ENCODE measurements around the gene SLC22A4.

SLC22A4 gene

DNA sequence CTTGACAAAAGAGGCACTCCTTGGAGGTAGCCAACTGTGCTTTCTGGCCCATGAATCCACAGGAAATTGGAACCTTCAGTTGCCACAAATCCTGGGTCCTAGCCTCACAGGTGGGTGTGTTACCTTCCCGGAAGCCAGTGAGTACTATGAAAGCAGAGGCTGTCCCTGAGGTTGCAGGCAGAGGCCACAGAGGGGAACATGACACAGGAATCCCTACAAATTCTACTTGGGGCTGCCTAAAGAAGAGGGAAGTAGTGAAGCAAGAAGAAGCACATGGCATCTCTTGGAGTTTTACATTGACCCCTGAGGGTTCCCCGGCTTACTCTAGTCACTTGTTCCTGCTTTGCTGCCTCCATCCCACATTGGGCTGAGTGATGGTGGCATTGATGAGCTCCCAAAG, 77.9 kb downstream of the SLC22A4 start:
- Mint-ChIP-seq H3K27ac (no peak overlapping the region), H3K4me3 (no peak overlapping the region), H3K36me3 (no peaks in the 10 kb centered on the region), H3K4me1 (peaks cover 15% of the 10 kb centered on the region), H3K9me3 (no peaks in the 10 kb centered on the region), H3K27me3 (no peaks in the 10 kb centered on the region)
- no peak for DNase-seq (ENCODE audit: low spot score in 2 of 2)
- no peak for ATAC-seq (ENCODE audit: low read depth)

GRCh38 chr5:132372542-132372941, 78.3 kb downstream of the SLC22A4 start:
- Mint-ChIP-seq H3K9me3 (no peaks in the 10 kb centered on the region), H3K27me3 (no peaks in the 10 kb centered on the region), H3K36me3 (no peaks in the 10 kb centered on the region), H3K4me3 (no peak overlapping the region), H3K4me1 (peaks cover 15% of the 10 kb centered on the region), H3K27ac (no peak overlapping the region)
- no peak for ATAC-seq (ENCODE audit: low read depth)
- DNase-seq (ENCODE audit: low spot score in 2 of 2), result no peak

- Mint-ChIP-seq H3K27me3 (no peaks in the 10 kb centered on the region), H3K4me1 (peaks cover 6% of the 10 kb centered on the region), H3K36me3 (peaks cover 4% of the 10 kb centered on the region), H3K9me3 (no peaks in the 10 kb centered on the region), H3K4me3 (no peak overlapping the region), H3K27ac (no peak overlapping the region)
- ATAC-seq (ENCODE audit: low read depth), result no peak
- DNase-seq (ENCODE audit: low spot score in 2 of 2), result no peak
Measured at GRCh38 chr5:132375957-132376356, 81.8 kb downstream of the SLC22A4 start.

DNA sequence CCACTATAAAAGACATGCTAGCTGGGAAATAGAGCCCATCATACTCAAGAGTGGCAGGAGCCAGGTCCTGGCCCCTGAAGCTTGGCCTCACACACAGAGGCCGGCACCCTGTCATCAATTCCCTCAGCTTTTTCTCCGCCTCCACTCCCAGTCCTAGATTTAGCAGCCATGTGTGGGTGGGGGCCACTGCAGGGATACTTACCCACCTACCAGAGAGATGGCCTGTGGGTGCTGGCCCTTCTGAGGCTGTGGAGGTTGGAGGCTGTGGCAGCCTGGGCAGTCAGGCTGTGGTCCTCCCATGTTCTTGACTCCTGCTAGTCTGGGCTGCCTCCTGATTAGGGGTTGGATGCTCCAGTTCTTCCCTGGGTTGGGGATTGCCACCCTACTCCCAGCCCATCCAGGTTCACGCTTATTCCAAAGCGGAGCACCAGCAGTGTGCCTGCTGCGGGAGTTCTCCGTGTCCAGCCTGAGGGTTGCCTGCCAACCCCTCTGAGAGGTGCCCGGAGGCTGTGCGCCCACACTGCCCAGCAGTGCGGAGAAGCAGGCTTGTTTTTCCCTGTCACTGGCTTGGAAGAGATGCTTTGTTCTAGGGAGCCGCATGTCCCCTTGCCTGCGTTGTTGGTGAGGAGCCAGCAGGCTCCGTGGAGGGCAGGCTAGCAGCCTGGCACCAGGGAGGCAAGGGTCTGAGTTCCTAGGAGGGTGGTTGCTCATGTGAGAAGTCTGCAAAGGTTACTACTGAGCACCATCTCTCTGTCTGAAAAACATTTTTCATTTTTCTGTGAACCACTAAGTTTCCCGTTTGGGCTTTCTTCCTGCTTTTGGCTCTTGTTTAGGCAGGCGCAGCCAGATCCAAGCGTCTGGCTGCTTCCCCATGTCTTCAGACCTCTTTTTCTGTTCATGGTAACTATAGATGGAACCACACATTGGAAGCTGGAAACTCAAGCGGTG, 82.8 kb downstream of the SLC22A4 start:
- ATAC-seq (ENCODE audit: low read depth), result no peak
- Mint-ChIP-seq H3K4me1 (no peaks in the 10 kb centered on the region), H3K27me3 (no peaks in the 10 kb centered on the region), H3K9me3 (no peaks in the 10 kb centered on the region), H3K27ac (no peak overlapping the region), H3K36me3 (peaks cover 4% of the 10 kb centered on the region), H3K4me3 (no peak overlapping the region)
- no peak for DNase-seq (ENCODE audit: low spot score in 2 of 2)

- H3K27me3 Mint-ChIP-seq, result no peaks in the 10 kb centered on the region
- H3K36me3 Mint-ChIP-seq, result peaks cover 4% of the 10 kb centered on the region
- no peaks in the 10 kb centered on the region for H3K9me3 Mint-ChIP-seq
- no peak overlapping the region for H3K4me3 Mint-ChIP-seq
- ATAC-seq (ENCODE audit: low read depth) (no peak), DNase-seq (ENCODE audit: low spot score in 2 of 2) (no peak)
- no peak overlapping the region for H3K27ac Mint-ChIP-seq
- no peaks in the 10 kb centered on the region for H3K4me1 Mint-ChIP-seq
Measured at GRCh38 chr5:132377738-132378137, 83.5 kb downstream of the SLC22A4 start.

GRCh38 chr5:132378580-132378979, 84.4 kb downstream of the SLC22A4 start:
- H3K36me3 Mint-ChIP-seq, result peaks cover 4% of the 10 kb centered on the region

DNA sequence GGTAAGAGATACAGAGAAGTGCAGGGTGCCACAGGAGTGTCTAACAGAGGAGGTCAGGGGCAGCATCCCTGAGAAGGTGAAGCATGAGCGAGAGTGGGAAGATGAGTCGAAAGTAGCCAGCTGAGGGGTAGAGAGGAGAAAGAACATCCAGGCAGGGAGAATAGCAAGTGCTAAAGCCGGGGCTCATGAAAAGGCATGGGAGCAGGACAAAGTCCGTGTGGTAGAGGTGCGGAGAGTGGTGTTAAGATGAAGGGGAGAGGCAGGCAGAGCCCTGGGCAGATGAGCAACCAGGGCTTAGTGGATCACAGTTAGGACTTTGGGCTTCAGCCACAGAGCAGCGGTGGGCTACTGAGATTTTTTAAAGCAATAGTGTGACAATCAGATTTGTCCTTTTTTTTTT, 85.9 kb downstream of the SLC22A4 start:
- ATAC-seq (ENCODE audit: low read depth) (no peak), DNase-seq (ENCODE audit: low spot score in 2 of 2) (no peak)
- no peaks in the 10 kb centered on the region for H3K4me1 Mint-ChIP-seq
- H3K9me3 Mint-ChIP-seq, result no peaks in the 10 kb centered on the region
- H3K4me3 Mint-ChIP-seq, result no peak overlapping the region
- H3K27me3 Mint-ChIP-seq, result no peaks in the 10 kb centered on the region
- H3K27ac Mint-ChIP-seq, result no peak overlapping the region
- peaks cover 4% of the 10 kb centered on the region for H3K36me3 Mint-ChIP-seq

More at GRCh38 chr5:132378580-132378979, 84.4 kb downstream of the SLC22A4 start:
- Mint-ChIP-seq H3K4me1 (no peaks in the 10 kb centered on the region), H3K9me3 (no peaks in the 10 kb centered on the region), H3K4me3 (no peak overlapping the region), H3K27me3 (no peaks in the 10 kb centered on the region), H3K27ac (no peak overlapping the region)
- DNase-seq (ENCODE audit: low spot score in 2 of 2) (no peak), ATAC-seq (ENCODE audit: low read depth) (no peak)

GRCh38 chr5:132380741-132381140, 86.5 kb downstream of the SLC22A4 start:
- Mint-ChIP-seq H3K4me1 (peaks cover 5% of the 10 kb centered on the region), H3K27ac (no peak overlapping the region), H3K9me3 (no peaks in the 10 kb centered on the region), H3K4me3 (no peak overlapping the region), H3K36me3 (peaks cover 4% of the 10 kb centered on the region), H3K27me3 (no peaks in the 10 kb centered on the region)
- no peak for ATAC-seq (ENCODE audit: low read depth)
- no peak for DNase-seq (ENCODE audit: low spot score in 2 of 2)

DNA sequence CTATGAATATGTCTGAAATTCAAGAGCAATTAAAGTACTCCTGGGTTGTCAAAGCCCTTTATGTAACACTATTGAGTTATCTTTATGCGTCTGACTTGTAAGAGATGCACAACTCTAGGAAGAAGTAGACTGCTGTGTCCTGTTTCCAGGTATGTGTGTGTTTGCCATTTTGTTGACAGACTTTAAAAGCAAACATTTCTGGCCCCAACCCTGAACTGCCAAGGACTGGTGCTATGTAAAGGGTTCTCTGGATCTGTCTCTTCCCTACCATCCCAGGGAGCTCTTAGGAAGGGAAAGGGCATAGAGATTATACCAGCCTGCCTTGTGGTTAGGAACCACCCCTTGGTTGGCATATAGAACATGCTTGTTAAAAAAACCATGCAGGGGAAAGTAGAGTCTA, 87.4 kb downstream of the SLC22A4 start:
- H3K9me3 Mint-ChIP-seq, result no peaks in the 10 kb centered on the region
- DNase-seq (ENCODE audit: low spot score in 2 of 2) (no peak), ATAC-seq (ENCODE audit: low read depth) (no peak)
- no peak overlapping the region for H3K4me3 Mint-ChIP-seq
- H3K27me3 Mint-ChIP-seq, result no peaks in the 10 kb centered on the region
- no peak overlapping the region for H3K27ac Mint-ChIP-seq
- peaks cover 9% of the 10 kb centered on the region for H3K4me1 Mint-ChIP-seq
- peaks cover 4% of the 10 kb centered on the region for H3K36me3 Mint-ChIP-seq

DNA sequence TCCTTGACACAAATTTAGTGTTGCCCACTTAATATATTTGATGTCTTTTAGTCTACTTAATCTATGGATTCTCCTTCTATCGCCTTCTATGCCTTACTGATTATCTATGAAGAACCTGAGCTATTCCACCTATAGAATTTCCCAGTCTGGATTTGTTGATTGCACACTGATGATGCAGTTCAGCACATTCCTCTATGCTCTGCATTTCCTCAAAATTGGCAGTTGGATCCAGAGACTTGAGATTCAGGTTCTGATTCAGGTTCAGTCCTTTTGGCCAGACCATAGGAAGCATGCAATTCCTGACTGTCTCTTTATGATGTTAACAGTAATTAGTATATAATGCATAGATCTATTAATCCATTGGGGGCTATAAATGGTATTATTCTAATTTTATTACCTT, 89.1 kb downstream of the SLC22A4 start:
- Mint-ChIP-seq H3K27me3 (no peaks in the 10 kb centered on the region), H3K4me1 (peaks cover 14% of the 10 kb centered on the region), H3K27ac (no peak overlapping the region), H3K36me3 (peaks cover 4% of the 10 kb centered on the region), H3K9me3 (no peaks in the 10 kb centered on the region), H3K4me3 (no peak overlapping the region)
- DNase-seq (ENCODE audit: low spot score in 2 of 2) (no peak), ATAC-seq (ENCODE audit: low read depth) (no peak)

DNA sequence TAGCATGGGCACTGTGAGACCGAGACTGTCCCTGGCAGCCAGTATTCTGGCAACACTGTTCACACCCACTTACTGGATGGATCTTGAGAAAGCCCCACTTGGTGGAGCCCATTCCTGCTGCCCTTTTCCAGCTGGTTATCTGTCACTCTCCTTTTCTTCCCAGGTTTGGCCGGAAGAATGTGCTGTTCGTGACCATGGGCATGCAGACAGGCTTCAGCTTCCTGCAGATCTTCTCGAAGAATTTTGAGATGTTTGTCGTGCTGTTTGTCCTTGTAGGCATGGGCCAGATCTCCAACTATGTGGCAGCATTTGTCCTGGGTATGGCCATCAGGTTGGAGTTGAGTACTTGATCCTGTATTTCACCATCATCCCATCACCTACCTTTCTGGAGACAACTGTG, 89.8 kb downstream of the SLC22A4 start:
- Mint-ChIP-seq H3K4me3 (no peak overlapping the region), H3K9me3 (no peaks in the 10 kb centered on the region), H3K27ac (no peak overlapping the region), H3K4me1 (peaks cover 14% of the 10 kb centered on the region), H3K27me3 (no peaks in the 10 kb centered on the region), H3K36me3 (peaks cover 4% of the 10 kb centered on the region)
- no peak for DNase-seq (ENCODE audit: low spot score in 2 of 2)
- ATAC-seq (ENCODE audit: low read depth), result no peak

DNA sequence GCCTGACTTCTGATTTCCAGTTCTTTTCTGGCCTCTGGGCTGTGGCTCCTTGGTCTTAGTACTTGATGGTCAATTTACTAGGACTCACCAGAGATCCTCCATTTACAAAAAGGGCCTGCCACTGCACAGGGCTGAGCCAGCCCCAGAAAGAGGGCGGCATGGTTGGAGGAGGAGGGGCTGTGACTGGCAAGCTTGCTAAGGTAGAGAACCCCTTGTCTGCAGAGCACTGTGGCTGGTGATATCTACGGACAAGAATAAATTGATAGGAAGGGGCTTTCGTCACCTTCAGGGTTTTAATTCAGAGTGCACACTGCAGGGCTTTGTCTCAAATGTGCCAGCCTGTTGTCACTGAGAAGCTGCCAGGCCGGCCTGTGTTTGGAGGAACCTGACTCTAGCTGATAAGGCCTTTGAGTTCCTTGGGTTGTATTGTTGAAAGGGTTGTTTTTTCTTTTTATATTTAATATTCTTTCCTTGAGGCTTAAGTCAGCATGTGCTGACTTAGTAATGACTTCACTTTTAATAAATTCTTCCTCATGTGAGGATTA, 90.4 kb downstream of the SLC22A4 start:
- Mint-ChIP-seq H3K4me3 (no peak overlapping the region), H3K36me3 (peaks cover 4% of the 10 kb centered on the region)
- no peak for ATAC-seq (ENCODE audit: low read depth)

DNA sequence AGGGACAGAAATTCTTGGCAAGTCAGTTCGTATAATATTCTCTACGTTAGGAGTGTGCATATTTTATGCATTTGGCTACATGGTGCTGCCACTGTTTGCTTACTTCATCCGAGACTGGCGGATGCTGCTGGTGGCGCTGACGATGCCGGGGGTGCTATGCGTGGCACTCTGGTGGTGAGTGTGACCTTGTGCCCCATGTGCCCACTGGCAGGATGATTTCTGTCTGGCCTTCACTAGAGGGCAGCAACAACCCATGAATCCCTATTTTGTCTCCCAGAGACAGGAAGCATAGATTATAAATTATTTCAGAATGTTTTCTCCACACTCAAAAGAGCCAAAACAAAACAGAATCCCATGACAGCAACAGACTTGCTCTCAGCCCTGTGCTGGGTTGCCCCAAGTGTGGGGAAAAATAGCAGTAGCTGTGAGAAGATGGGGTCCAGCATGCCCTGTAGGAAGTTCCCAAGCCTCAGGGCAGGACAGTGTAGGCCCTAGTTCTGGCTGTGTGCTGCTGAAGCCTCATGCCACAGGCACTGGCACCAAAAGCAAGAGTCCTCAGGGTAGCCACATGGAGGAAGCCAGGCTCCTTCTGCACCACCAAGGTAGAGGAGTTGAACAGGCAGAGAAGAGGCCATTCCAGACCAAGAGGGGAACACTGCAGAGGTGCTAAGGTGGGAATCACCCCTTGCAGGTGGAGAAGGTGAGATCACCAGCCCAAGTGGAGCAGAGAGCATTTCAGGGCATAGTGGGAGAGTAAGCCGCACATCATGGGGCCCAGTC, 91.3 kb downstream of the SLC22A4 start:
- Mint-ChIP-seq H3K9me3 (no peaks in the 10 kb centered on the region), H3K4me3 (no peak overlapping the region), H3K27me3 (no peaks in the 10 kb centered on the region), H3K4me1 (peaks cover 14% of the 10 kb centered on the region), H3K27ac (no peak overlapping the region), H3K36me3 (no peaks in the 10 kb centered on the region)
- DNase-seq (ENCODE audit: low spot score in 2 of 2), result peak; percentile 49 to 63
- ATAC-seq (ENCODE audit: low read depth), result peak; percentile 84

More for the DNA sequence above, 90.4 kb downstream of the SLC22A4 start:
- no peaks in the 10 kb centered on the region for H3K9me3 Mint-ChIP-seq
- no peak for DNase-seq (ENCODE audit: low spot score in 2 of 2)
- no peaks in the 10 kb centered on the region for H3K27me3 Mint-ChIP-seq
- H3K4me1 Mint-ChIP-seq, result peaks cover 14% of the 10 kb centered on the region
- no peak overlapping the region for H3K27ac Mint-ChIP-seq

GRCh38 chr5:132386644-132387286, 92.6 kb downstream of the SLC22A4 start:
- peak; percentile 68 to 70 for DNase-seq (ENCODE audit: low spot score in 2 of 2)
- Mint-ChIP-seq H3K27me3 (no peaks in the 10 kb centered on the region), H3K4me1 (peaks cover 14% of the 10 kb centered on the region), H3K27ac (no peak overlapping the region), H3K9me3 (no peaks in the 10 kb centered on the region), H3K36me3 (no peaks in the 10 kb centered on the region), H3K4me3 (no peak overlapping the region)
- ATAC-seq (ENCODE audit: low read depth), result peak; percentile 86

All from memory B cell (primary cell).